Activated CD4-positive, alpha-beta T cell treated with anti-CD3 and anti-CD28 coated beads, Interleukin-2, amount 50 U/mL, for 16 hours (primary cell): ENCODE results near the gene GATA2.

ENCODE experiments used
- DNase-seq: peaks from one replicate; pipeline ENCODE4 v3.0.0-alpha.2; 2020

Gene GATA2

GRCh38 chr3:128487538-128487812 lies 5.5 kb downstream of the GATA2 start:
- DNase-seq: no peak

GRCh38 chr3:128486681-128487537 lies 6.1 kb downstream of the GATA2 start:
- no peak for DNase-seq

- DNase-seq: no peak
These were observed 6.8 kb downstream of the GATA2 start for GRCh38 chr3:128486205-128486628.

GRCh38 chr3:128485282-128486204 lies 7.5 kb downstream of the GATA2 start:
- no peak for DNase-seq

GRCh38 chr3:128484404-128485281 lies 8.4 kb downstream of the GATA2 start:
- no peak for DNase-seq

GRCh38 chr3:128483657-128484403 lies 9.2 kb downstream of the GATA2 start:
- no peak for DNase-seq

GRCh38 chr3:128482666-128483656 lies 10.0 kb downstream of the GATA2 start:
- DNase-seq: no peak

GRCh38 chr3:128482175-128482574 lies 10.8 kb downstream of the GATA2 start:
- no peak for DNase-seq

- no peak for DNase-seq
These were observed 11.5 kb downstream of the GATA2 start for GRCh38 chr3:128481438-128481942.

- DNase-seq: no peak
These were observed 12.1 kb downstream of the GATA2 start for GRCh38 chr3:128480717-128481437.

GRCh38 chr3:128480278-128480677 lies 12.7 kb downstream of the GATA2 start:
- DNase-seq: no peak

GRCh38 chr3:128479558-128480086 lies 13.4 kb downstream of the GATA2 start:
- no peak for DNase-seq

GRCh38 chr3:128478576-128479506 lies 14.2 kb downstream of the GATA2 start:
- no peak for DNase-seq

GRCh38 chr3:128476659-128477058 lies 16.3 kb downstream of the GATA2 start:
- no peak for DNase-seq

GRCh38 chr3:128475355-128475754 lies 17.6 kb downstream of the GATA2 start:
- no peak for DNase-seq

GRCh38 chr3:128473737-128474136 lies 19.3 kb downstream of the GATA2 start:
- no peak for DNase-seq

GRCh38 chr3:128473180-128473519 lies 19.9 kb downstream of the GATA2 start:
- no peak for DNase-seq

GRCh38 chr3:128472449-128473179 lies 20.4 kb downstream of the GATA2 start:
- no peak for DNase-seq
